Measurements from ENCODE around the gene TMEM132E.

- TF ChIP-seq ESRRG (CRISPR knock-in tag; IDR thresholded peaks at IDR 0.05) (no peak), CSRNP3 (CRISPR knock-in tag; IDR thresholded peaks at IDR 0.05) (no peak), ARNTL (CRISPR knock-in tag; IDR thresholded peaks at IDR 0.05; ENCODE audit: borderline replicate concordance, low read depth) (no peak)
Measured at GRCh38 chr17:34619687-34620217, 40.4 kb downstream of the TMEM132E start.

Measured in SK-N-SH treated with all-trans-retinoic acid at 6 μM for 48 hours (cell line).